Measurements from ENCODE around the gene UBE2G2.

The UBE2G2 gene

GRCh38 chr21:44840771-44841170, 39.2 kb upstream of the UBE2G2 start:
- H3K36me3 ChIP-seq (ENCODE audit: insufficient read depth, low read length) = no peaks in the 10 kb centered on the region
- H3K27me3 ChIP-seq (ENCODE audit: insufficient read depth, low read length, poor library complexity) = no peaks in the 10 kb centered on the region
- no peaks in the 10 kb centered on the region for H3K9me3 ChIP-seq (ENCODE audit: insufficient read depth, low read length, severe bottlenecking)
- TF ChIP-seq CTCF (IDR thresholded peaks at IDR 0.05; ENCODE audit: borderline replicate concordance, extremely low read depth, low read length, poor library complexity, severe bottlenecking) (no peak), EZH2 (IDR thresholded peaks at IDR 0.05; ENCODE audit: borderline replicate concordance, low read depth, low read length, severe bottlenecking) (no peak)
- no peak overlapping the region for H3K27ac ChIP-seq (ENCODE audit: low read length)
- H3K9ac ChIP-seq (ENCODE audit: low read depth, low read length) = no peak overlapping the region
- no peaks in the 10 kb centered on the region for H3K4me1 ChIP-seq (ENCODE audit: insufficient read depth, low read length)
- H3K4me2 ChIP-seq (ENCODE audit: insufficient read depth, low read length) = no peak overlapping the region
- DNase-seq (no peak), ATAC-seq (ENCODE audit: insufficient read depth, low read depth) (no peak)
- no peaks in the 10 kb centered on the region; the same call in 1 of the 2 replicates for H4K20me1 ChIP-seq (ENCODE audit: insufficient read depth, low read length)
- H3K79me2 ChIP-seq (ENCODE audit: insufficient read depth, low read length) = no peaks in the 10 kb centered on the region
- no peak overlapping the region for H3K4me3 ChIP-seq (ENCODE audit: low read depth in 1 of 2, low read length in 2 of 2)
- no peak overlapping the region for H2AFZ ChIP-seq (ENCODE audit: low read depth, low read length)

DNA sequence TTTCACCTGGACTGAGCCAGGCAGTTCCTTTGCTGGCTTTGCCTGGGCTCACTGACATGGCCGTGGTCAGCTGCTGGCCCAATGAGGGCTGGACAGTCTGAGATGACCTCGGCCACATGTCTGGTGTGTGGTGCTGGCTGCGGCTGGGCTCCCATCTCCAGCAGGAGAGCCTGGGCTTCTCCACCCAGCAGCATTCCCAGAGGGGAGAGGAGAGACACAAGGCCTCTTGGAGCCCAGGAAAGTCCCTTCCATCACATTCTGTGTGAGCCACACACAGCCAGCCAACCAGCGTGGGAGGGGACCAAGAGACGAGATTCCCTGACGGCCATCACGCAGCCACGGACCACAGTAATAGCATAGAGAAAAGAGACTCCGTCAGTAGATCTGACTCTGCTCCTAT, 37.3 kb upstream of the UBE2G2 start:
- no peak for ATAC-seq (ENCODE audit: insufficient read depth, low read depth)
- Histone ChIP-seq H3K27ac (ENCODE audit: low read length) (no peak overlapping the region), H3K4me2 (ENCODE audit: insufficient read depth, low read length) (no peak overlapping the region), H3K4me3 (ENCODE audit: low read depth in 1 of 2, low read length in 2 of 2) (no peak overlapping the region), H3K9ac (ENCODE audit: low read depth, low read length) (no peak overlapping the region), H3K9me3 (ENCODE audit: insufficient read depth, low read length, severe bottlenecking) (no peaks in the 10 kb centered on the region), H3K36me3 (ENCODE audit: insufficient read depth, low read length) (no peaks in the 10 kb centered on the region), H3K79me2 (ENCODE audit: insufficient read depth, low read length) (no peaks in the 10 kb centered on the region), H3K27me3 (ENCODE audit: insufficient read depth, low read length, poor library complexity) (no peaks in the 10 kb centered on the region), H4K20me1 (ENCODE audit: insufficient read depth, low read length) (no peaks in the 10 kb centered on the region; the same call in 1 of the 2 replicates), H3K4me1 (ENCODE audit: insufficient read depth, low read length) (no peaks in the 10 kb centered on the region), H2AFZ (ENCODE audit: low read depth, low read length) (no peak overlapping the region)
- DNase-seq = no peak
- TF ChIP-seq EZH2 (IDR thresholded peaks at IDR 0.05; ENCODE audit: borderline replicate concordance, low read depth, low read length, severe bottlenecking) (no peak), CTCF (IDR thresholded peaks at IDR 0.05; ENCODE audit: borderline replicate concordance, extremely low read depth, low read length, poor library complexity, severe bottlenecking) (no peak)

- Histone ChIP-seq H4K20me1 (ENCODE audit: insufficient read depth, low read length) (no peaks in the 10 kb centered on the region; the same call in 1 of the 2 replicates), H3K9ac (ENCODE audit: low read depth, low read length) (no peak overlapping the region), H3K36me3 (ENCODE audit: insufficient read depth, low read length) (no peaks in the 10 kb centered on the region), H3K4me2 (ENCODE audit: insufficient read depth, low read length) (no peak overlapping the region), H3K4me1 (ENCODE audit: insufficient read depth, low read length) (no peaks in the 10 kb centered on the region), H3K4me3 (ENCODE audit: low read depth in 1 of 2, low read length in 2 of 2) (no peak overlapping the region), H3K79me2 (ENCODE audit: insufficient read depth, low read length) (no peaks in the 10 kb centered on the region), H2AFZ (ENCODE audit: low read depth, low read length) (no peak overlapping the region), H3K9me3 (ENCODE audit: insufficient read depth, low read length, severe bottlenecking) (no peaks in the 10 kb centered on the region), H3K27ac (ENCODE audit: low read length) (no peak overlapping the region), H3K27me3 (ENCODE audit: insufficient read depth, low read length, poor library complexity) (no peaks in the 10 kb centered on the region)
- ATAC-seq (ENCODE audit: insufficient read depth, low read depth) (no peak; the same call in 2 of the 3 replicates), DNase-seq (no peak)
- TF ChIP-seq EZH2 (IDR thresholded peaks at IDR 0.05; ENCODE audit: borderline replicate concordance, low read depth, low read length, severe bottlenecking) (no peak), CTCF (IDR thresholded peaks at IDR 0.05; ENCODE audit: borderline replicate concordance, extremely low read depth, low read length, poor library complexity, severe bottlenecking) (no peak)
Measured at GRCh38 chr21:44838039-44838895, 36.6 kb upstream of the UBE2G2 start.
